ENCODE measurements around the gene KLF17.

Gene KLF17

GRCh38 chr1:44118682-44119081 lies at the start of gene KLF17:
TSS of gene KLF17 (plus strand) at chr1:44118821. CDS start at chr1:44118908, 87 bp downstream.
- Histone ChIP-seq H3K4me1 (ENCODE audit: control insufficient read depth in 1 of 2, insufficient read depth in 1 of 2, low read depth in 1 of 2, low read length in 1 of 2) (no peaks in the 10 kb centered on the region), H3K27ac (no peak within 1 kb of the TSS), H3K36me3 (no peaks in the 10 kb centered on the region), H3K4me3 (ENCODE audit: low read depth in 1 of 2, low read length in 1 of 2) (no peak within 1 kb of the TSS), H3K27me3 (peaks cover 3% of the 10 kb centered on the region), H3K9me3 (no peaks in the 10 kb centered on the region)
- TF ChIP-seq CTCF (IDR thresholded peaks at IDR 0.05), result no peak

- H3K4me1 ChIP-seq (ENCODE audit: control insufficient read depth in 1 of 2, insufficient read depth in 1 of 2, low read depth in 1 of 2, low read length in 1 of 2), result peaks cover 11 to 19% of the 10 kb centered on the region in 2 experiments
- no peak overlapping the region for H3K4me3 ChIP-seq (ENCODE audit: low read depth in 1 of 2, low read length in 1 of 2)
- H3K36me3 ChIP-seq, result no peaks in the 10 kb centered on the region
- H3K9me3 ChIP-seq, result no peaks in the 10 kb centered on the region
- H3K27me3 ChIP-seq, result no peaks in the 10 kb centered on the region
- no peak overlapping the region for H3K27ac ChIP-seq
- no peak for TF ChIP-seq CTCF (IDR thresholded peaks at IDR 0.05)
Measured at GRCh38 chr1:44071461-44071860, 47.2 kb upstream of the KLF17 start.

GRCh38 chr1:44072204-44072603 lies 46.4 kb upstream of the KLF17 start:
- H3K4me3 ChIP-seq (ENCODE audit: low read depth in 1 of 2, low read length in 1 of 2), result no peak overlapping the region
- no peaks in the 10 kb centered on the region for H3K36me3 ChIP-seq
- H3K27ac ChIP-seq, result no peak overlapping the region
- H3K9me3 ChIP-seq, result no peaks in the 10 kb centered on the region
- no peak for TF ChIP-seq CTCF (IDR thresholded peaks at IDR 0.05)
- H3K4me1 ChIP-seq (ENCODE audit: control insufficient read depth in 1 of 2, insufficient read depth in 1 of 2, low read depth in 1 of 2, low read length in 1 of 2), result peaks cover 11 to 19% of the 10 kb centered on the region in 2 experiments
- H3K27me3 ChIP-seq, result no peaks in the 10 kb centered on the region

- H3K9me3 ChIP-seq, result no peaks in the 10 kb centered on the region
- H3K27ac ChIP-seq, result no peak overlapping the region
- H3K27me3 ChIP-seq, result no peaks in the 10 kb centered on the region
- no peak overlapping the region for H3K4me3 ChIP-seq (ENCODE audit: low read depth in 1 of 2, low read length in 1 of 2)
- H3K4me1 ChIP-seq (ENCODE audit: control insufficient read depth in 1 of 2, insufficient read depth in 1 of 2, low read depth in 1 of 2, low read length in 1 of 2), result peaks cover 11 to 19% of the 10 kb centered on the region in 2 experiments
- no peak for TF ChIP-seq CTCF (IDR thresholded peaks at IDR 0.05)
- no peaks in the 10 kb centered on the region for H3K36me3 ChIP-seq
Measured at GRCh38 chr1:44072821-44073220, 45.8 kb upstream of the KLF17 start.

GRCh38 chr1:44073528-44073927 lies 45.1 kb upstream of the KLF17 start:
- no peak overlapping the region for H3K4me3 ChIP-seq (ENCODE audit: low read depth in 1 of 2, low read length in 1 of 2)
- peaks cover 7 to 14% of the 10 kb centered on the region in 2 experiments for H3K4me1 ChIP-seq (ENCODE audit: control insufficient read depth in 1 of 2, insufficient read depth in 1 of 2, low read depth in 1 of 2, low read length in 1 of 2)
- no peak overlapping the region for H3K27ac ChIP-seq
- H3K27me3 ChIP-seq, result no peaks in the 10 kb centered on the region
- no peaks in the 10 kb centered on the region for H3K9me3 ChIP-seq
- TF ChIP-seq CTCF (IDR thresholded peaks at IDR 0.05), result no peak
- H3K36me3 ChIP-seq, result no peaks in the 10 kb centered on the region

- no peaks in the 10 kb centered on the region for H3K9me3 ChIP-seq
- H3K27me3 ChIP-seq, result no peaks in the 10 kb centered on the region
- H3K27ac ChIP-seq, result no peak overlapping the region
- H3K4me1 ChIP-seq (ENCODE audit: control insufficient read depth in 1 of 2, insufficient read depth in 1 of 2, low read depth in 1 of 2, low read length in 1 of 2), result peaks cover 3 to 5% of the 10 kb centered on the region in 2 experiments
- TF ChIP-seq CTCF (IDR thresholded peaks at IDR 0.05), result no peak
- H3K4me3 ChIP-seq (ENCODE audit: low read depth in 1 of 2, low read length in 1 of 2), result no peak overlapping the region
- H3K36me3 ChIP-seq, result no peaks in the 10 kb centered on the region
Measured at GRCh38 chr1:44074415-44074814, 44.2 kb upstream of the KLF17 start.

Measured in neutrophil (primary cell).